Measurements from ENCODE around the gene DOK6.

DNA sequence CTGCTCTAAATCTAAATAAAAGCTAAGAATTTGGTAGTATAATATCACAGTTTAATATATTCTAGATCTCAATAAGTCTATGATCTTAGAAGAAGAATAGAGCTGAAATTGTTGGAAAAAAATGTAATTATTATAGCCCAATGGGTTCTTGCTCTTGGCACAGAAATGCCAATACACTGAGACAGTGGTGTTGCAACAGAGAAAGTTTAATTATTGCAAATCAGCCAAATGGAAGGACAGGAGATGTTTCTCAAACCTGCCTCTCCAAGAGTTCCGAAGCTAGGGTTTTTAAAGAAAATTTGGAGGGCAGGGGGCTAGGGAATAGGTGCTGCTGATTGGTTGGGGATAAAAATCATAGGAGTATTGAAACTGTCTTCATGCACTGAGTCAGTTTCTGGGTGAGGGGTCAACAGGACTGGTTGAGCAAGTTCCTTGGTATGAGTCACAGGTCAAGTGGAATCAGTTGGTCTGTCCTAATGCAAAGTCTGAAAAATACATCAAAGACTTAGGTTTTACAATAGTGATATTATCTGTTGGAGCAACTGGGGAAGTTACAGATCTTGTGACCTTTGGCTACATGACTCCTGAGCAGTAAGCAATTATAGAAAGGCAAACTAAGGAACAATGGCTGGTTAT, 318.3 kb downstream of the DOK6 start:
- no peak for TF ChIP-seq CTCF (IDR thresholded peaks at IDR 0.05; ENCODE audit: extremely low read depth in 1 of 2, insufficient read depth in 1 of 2, low read depth in 1 of 2, low read length in 2 of 2)
- TF ChIP-seq POLR2A (IDR thresholded peaks at IDR 0.05; ENCODE audit: low read depth, low read length), result no peak
- no peak for TF ChIP-seq EZH2 (IDR thresholded peaks at IDR 0.05; ENCODE audit: borderline replicate concordance, low read depth, low read length, severe bottlenecking)

All from endothelial cell of umbilical vein (primary cell).